Activated naive CD4-positive, alpha-beta T cell (primary cell): ENCODE data around the gene COX6B2.
A peak's percentile ranks its signal among the peaks of the same experiment; 100 is the strongest.
"Not testable (repeated sequence)": the region's sequence is repeated elsewhere in the genome, so short reads cannot be mapped to it uniquely, and the experiment has no call there.

Experiments used
- DNase-seq, 4 experiments: peaks; one replicate each; lab custom pipeline; 2025; lab: John Stamatoyannopoulos, UW

Gene COX6B2

GRCh38 chr19:55341595-55342531, 12.7 kb downstream of the COX6B2 start:
- DNase-seq, result no peak

GRCh38 chr19:55341171-55341588, 13.3 kb downstream of the COX6B2 start:
- DNase-seq, result peak in 1 of 4 experiments; percentile 15

- DNase-seq, result no peak
These were observed 13.8 kb downstream of the COX6B2 start for GRCh38 chr19:55340784-55341147.

- no peak for DNase-seq
These were observed 14.4 kb downstream of the COX6B2 start for GRCh38 chr19:55339889-55340783.

- peak; percentile 100 for DNase-seq
These were observed 15.2 kb downstream of the COX6B2 start, which contains the start of gene KMT5C for GRCh38 chr19:55339105-55339888. Gene KMT5C (plus strand): TSS chr19:55339876. CDS start chr19:55341937, 2,061 bp downstream.

GRCh38 chr19:55336101-55336500, 18.4 kb downstream of the COX6B2 start:
- DNase-seq, result no peak

- DNase-seq, result no peak
These were observed 20.6 kb downstream of the COX6B2 start for GRCh38 chr19:55333870-55334269.

GRCh38 chr19:55329791-55330190, 24.7 kb downstream of the COX6B2 start:
- not testable (repeated sequence) for DNase-seq

- DNase-seq, result not testable (repeated sequence)
These were observed 25.7 kb downstream of the COX6B2 start for GRCh38 chr19:55328774-55329318.

- no peak for DNase-seq
These were observed 29.3 kb downstream of the COX6B2 start, which contains the start of gene TMEM150B for GRCh38 chr19:55325172-55325571. Gene TMEM150B (minus strand): TSS chr19:55325341. CDS start chr19:55321036, 4,305 bp downstream.

GRCh38 chr19:55324662-55325061, 29.9 kb downstream of the COX6B2 start:
- no peak for DNase-seq

- DNase-seq, result no peak
These were observed 32.2 kb downstream of the COX6B2 start for GRCh38 chr19:55322204-55322885.

- no peak for DNase-seq
These were observed 32.9 kb downstream of the COX6B2 start for GRCh38 chr19:55321466-55322137.

- DNase-seq, result no peak
These were observed 33.6 kb downstream of the COX6B2 start for GRCh38 chr19:55320844-55321419.

- no peak for DNase-seq
These were observed 34.7 kb downstream of the COX6B2 start for GRCh38 chr19:55319785-55320184.

GRCh38 chr19:55316646-55317045, 37.9 kb downstream of the COX6B2 start:
- no peak for DNase-seq

GRCh38 chr19:55315956-55316525, 38.5 kb downstream of the COX6B2 start:
- no peak for DNase-seq

- no peak for DNase-seq
These were observed 40.1 kb downstream of the COX6B2 start for GRCh38 chr19:55314396-55314795.
